ENCODE measurements around the gene ADIG.

The ADIG gene

DNA sequence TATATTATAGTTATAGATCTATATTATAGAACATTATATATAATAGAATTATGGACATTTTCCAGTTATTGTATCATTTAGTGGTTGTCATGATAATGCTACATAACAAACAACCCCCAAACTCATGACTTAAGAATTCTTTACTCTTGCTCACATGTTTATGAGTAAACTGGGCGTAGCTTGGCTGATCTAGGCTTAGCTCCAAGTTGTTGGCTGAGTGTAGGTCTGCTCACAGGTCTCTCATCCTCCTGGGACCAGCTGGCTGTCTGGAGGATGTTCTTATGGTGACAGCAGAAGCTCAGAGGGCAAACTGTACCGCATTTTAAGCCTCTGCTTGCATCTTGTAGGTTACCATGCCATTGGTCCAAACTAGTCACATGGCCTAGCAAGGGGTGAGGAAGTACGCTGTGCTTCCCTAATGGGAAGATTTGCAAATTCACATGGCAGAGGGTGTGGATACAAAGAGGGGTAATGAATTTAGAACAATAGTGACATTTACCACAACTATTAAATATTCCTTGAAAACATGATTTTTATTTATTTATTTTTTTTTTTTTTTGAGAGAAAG is 54.8 kb downstream of the ADIG start:
- no peak for DNase-seq
